ENCODE results near the gene NEK7. TPM values are rescaled to one million over a fixed set of nuclear protein-coding genes. Genes with fewer than 3 reads are reported as not detected.

Gene NEK7
- total and polyA plus RNA-seq, 9 of the 15 experiments (the other 6 are each of a cell fraction or from before 2014, with no cell fraction given) = 8.5 to 37.3 (median 27.7) TPM

GRCh38 chr1:198156111-198156744 is 570 bp upstream of the NEK7 start (continued):
- TF ChIP-seq ZNF197 (CRISPR knock-in tag; IDR thresholded peaks at IDR 0.05; ENCODE audit: low read depth) (no peak), CHCHD3 (CRISPR knock-in tag; IDR thresholded peaks at IDR 0.05) (no peak), FOXO4 (CRISPR knock-in tag; IDR thresholded peaks at IDR 0.05) (no peak), CHD2 (IDR thresholded peaks at IDR 0.05; ENCODE audit: low read depth, low read length) (no peak), MCM2 (IDR thresholded peaks at IDR 0.05; ENCODE audit: low read depth) (no peak), ZNF561 (CRISPR knock-in tag; conservative IDR thresholded peaks at IDR 0.05) (no peak), ILK (tag; IDR thresholded peaks at IDR 0.05; ENCODE audit: borderline replicate concordance, low read depth) (no peak), SMARCE1 (IDR thresholded peaks at IDR 0.05) (0 out of 2 replicates have a peak, but pooled peaks have one; percentile 49), HCFC1 (IDR thresholded peaks at IDR 0.05; ENCODE audit: low read depth, low read length) (no peak), ZMIZ1 (IDR thresholded peaks at IDR 0.05; ENCODE audit: low read depth in 2 of 2, low read length in 2 of 2) (no peak), ZNF124 (CRISPR knock-in tag; IDR thresholded peaks at IDR 0.05) (no peak), ARID1B (IDR thresholded peaks at IDR 0.05) (peak; percentile 12; the same call in 1 of the 2 replicates), KLF16 (IDR thresholded peaks at IDR 0.05) (peak; percentile 60; the same call in 1 of the 2 replicates), NR2C1 (IDR thresholded peaks at IDR 0.05) (0 out of 2 replicates have a peak, but pooled peaks have one; percentile 22), NR2C1 (tag; IDR thresholded peaks at IDR 0.05) (no peak), RFX7 (CRISPR knock-in tag; IDR thresholded peaks at IDR 0.05) (no peak), THAP12 (CRISPR knock-in tag; IDR thresholded peaks at IDR 0.05) (no peak), RAD51 (IDR thresholded peaks at IDR 0.05; ENCODE audit: borderline replicate concordance, low read depth) (no peak), BDP1 (IDR thresholded peaks at IDR 0.05; ENCODE audit: insufficient read depth, insufficient read length) (no peak), VEZF1 (CRISPR knock-in tag; IDR thresholded peaks at IDR 0.05) (no peak), MAFF (IDR thresholded peaks at IDR 0.05; ENCODE audit: low read length) (no peak), ZNF830 (CRISPR knock-in tag; IDR thresholded peaks at IDR 0.05) (no peak)
